ENCODE results near the gene SMC5.
"Not testable (repeated sequence)": the region's sequence is repeated elsewhere in the genome, so short reads cannot be mapped to it uniquely, and the experiment has no call there.

The SMC5 gene

GRCh38 chr9:70258692-70259511 is at the start of gene SMC5:
Gene SMC5, plus strand, starts transcription at chr9:70258978. Its CDS starts 101 bp downstream, at chr9:70259079.
- peak; percentile 87 for DNase-seq (ENCODE audit: low spot score)

GRCh38 chr9:70217029-70217428 is 41.7 kb upstream of the SMC5 start:
- DNase-seq (ENCODE audit: low spot score), result no peak

DNA sequence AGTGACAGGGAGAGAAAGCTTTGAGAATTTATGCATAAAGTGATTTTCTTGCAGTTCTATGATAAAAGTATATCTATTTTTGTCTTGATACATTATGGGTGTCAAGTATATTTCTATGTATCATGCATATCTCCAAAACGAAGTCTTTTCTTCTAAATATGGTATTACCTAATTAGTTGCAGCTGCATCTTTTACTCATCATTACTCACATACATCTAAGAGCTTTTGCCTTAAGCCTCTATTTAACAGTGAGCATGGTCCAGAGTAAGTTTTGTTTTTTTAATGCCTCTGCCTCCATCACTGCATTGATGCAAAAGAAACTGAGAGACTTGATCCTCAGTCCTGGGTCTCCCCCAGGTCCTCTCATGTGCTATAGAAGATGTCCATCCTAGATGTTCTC is 40.0 kb upstream of the SMC5 start:
- DNase-seq (ENCODE audit: low spot score), result no peak

DNA sequence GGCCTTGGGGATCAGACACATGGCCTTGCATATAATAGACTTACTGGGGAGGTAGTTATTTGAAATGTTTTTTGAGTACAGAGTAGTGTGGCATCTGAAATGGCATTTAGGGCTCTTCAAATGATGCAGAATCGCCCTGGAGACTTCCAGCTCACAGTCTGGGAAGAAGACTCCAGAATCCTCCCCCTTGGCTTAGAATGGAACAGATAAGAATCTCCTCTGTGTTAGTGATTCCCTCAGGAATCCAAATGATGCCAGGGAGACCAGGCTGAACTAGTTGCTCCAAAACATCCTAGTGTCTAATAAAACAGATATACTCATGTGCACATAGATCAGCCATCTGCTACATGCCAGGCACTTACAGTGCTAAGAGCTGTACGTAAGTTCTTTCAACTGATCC is 38.6 kb upstream of the SMC5 start:
- no peak for DNase-seq (ENCODE audit: low spot score)

- no peak for DNase-seq (ENCODE audit: low spot score)
Measured at GRCh38 chr9:70222354-70222753, 36.4 kb upstream of the SMC5 start.

- no peak for DNase-seq (ENCODE audit: low spot score)
Measured at GRCh38 chr9:70228118-70228517, 30.7 kb upstream of the SMC5 start.

GRCh38 chr9:70228611-70229010 is 30.2 kb upstream of the SMC5 start:
- DNase-seq (ENCODE audit: low spot score), result no peak

- DNase-seq (ENCODE audit: low spot score), result no peak
Measured at GRCh38 chr9:70229026-70229425, 29.8 kb upstream of the SMC5 start.

GRCh38 chr9:70229579-70229978 is 29.2 kb upstream of the SMC5 start:
- DNase-seq (ENCODE audit: low spot score), result peak; percentile 47

DNA sequence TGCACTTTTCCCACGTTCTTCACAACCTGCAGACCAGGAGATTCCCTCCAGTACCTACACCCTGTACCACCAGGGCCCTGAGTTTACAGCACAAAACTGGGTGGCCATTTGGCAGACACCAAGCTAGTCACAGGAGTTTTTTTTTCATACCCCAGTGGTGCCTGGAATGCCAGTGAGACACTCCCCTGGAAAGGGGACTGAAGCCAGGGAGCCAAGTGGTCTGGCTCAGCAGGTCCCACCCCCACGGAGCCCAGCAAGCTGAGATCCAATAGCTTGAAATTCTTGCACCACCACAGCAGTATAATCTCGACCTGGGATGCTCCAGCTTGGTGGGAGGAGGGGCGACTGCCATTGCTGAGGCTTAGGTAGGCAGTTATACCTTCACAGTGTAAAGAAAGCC is 26.3 kb upstream of the SMC5 start:
- no peak for DNase-seq (ENCODE audit: low spot score)

DNA sequence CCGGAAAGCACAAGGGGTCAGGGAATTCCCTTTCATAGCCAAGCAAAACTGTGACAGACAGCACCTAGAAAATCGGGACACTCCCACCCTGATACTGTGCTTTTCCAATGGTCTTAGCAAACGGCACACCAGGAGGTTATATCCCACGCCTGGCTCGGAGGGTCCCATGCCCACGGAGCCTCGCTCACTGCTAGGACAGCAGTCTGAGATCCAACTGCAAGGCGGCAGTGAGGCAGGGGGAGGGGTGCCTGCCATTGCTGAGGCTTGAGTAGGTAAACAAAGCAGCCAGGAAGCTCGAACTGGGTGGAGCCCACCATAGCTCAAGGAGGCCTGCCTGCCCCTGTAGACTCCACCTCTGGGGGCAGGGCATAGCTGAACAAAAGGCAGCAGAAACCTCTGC is 24.6 kb upstream of the SMC5 start:
- not testable (repeated sequence) for DNase-seq (ENCODE audit: low spot score)

DNA sequence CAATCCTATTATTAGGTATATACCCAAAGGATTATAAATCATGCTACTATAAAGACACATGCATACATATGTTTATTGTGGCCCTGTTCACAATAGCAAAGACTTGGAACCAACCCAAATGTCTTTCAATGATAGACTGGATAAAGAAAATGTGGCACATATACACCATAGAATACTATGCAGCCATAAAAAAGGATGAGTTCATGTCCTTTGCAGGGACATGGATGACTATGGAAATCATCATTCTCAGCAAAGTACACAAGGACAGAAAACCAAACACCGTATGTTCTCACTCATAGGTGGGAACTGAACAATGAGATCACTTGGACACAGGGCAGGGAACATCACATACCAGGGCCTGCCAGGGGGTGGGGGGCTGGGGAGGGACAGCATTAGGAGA is 12.8 kb upstream of the SMC5 start:
- not testable (repeated sequence) for DNase-seq (ENCODE audit: low spot score)

- DNase-seq (ENCODE audit: low spot score), result no peak
Measured at GRCh38 chr9:70250221-70250620, 8.6 kb upstream of the SMC5 start.

DNA sequence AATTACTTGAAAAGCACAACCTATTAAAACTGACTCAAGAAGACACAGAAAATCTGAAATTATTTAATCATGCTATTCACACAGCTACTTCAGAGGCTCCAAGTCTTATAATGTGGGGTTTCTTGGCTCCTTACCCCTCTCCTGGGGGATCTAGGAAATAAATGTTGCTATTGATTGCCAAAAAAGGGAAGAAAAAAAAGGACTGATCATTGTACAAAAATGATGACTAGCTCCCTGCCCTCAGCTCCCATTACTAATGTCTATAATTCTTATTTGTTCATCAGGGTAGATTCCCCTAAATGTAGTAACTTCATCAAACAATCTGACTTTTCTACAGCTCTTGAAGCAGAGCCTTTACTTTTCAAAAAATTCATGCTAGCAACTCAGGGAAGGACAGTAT is 3.3 kb upstream of the SMC5 start:
- DNase-seq (ENCODE audit: low spot score), result no peak

DNA sequence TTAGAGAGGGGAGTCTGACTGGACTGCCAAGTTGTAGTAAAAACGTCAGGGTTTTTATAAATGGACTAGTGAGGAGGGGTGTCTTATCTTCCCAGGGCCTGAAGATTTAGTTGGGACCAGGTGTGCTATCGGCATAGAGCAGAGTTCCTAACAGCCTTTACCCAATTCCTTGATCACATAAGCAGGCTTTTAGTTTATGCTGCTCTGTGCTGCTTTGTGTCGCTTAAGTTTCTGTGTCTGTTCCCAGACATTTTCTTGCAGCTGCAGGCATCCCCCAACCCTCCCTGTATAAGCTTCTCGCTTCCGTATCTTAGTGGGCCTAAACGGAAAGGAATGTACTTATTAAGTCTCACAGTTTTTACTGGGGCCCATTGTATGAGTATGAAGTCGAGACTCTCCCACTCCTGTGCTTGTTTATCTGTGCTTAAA is 2.6 kb upstream of the SMC5 start:
- no peak for DNase-seq (ENCODE audit: low spot score)

DNA sequence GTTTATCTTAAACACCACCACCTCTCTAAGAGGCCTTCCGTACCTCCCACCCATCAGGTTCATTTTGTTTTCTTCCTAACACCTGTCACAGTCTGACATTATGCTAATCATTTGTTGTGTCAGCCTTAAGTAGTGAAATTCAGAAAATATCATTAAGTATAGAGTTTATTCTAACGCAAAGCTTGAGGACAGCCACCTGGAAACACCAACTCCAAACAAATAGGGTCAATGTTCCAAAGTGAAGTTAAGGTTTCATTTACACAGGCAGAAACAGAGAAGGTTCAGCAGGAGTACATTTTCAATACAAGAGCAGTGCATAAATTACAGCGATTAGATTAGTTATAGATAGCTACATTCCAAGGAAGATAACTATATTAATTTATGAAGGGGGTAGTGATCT is 1.3 kb upstream of the SMC5 start:
- no peak for DNase-seq (ENCODE audit: low spot score)

GRCh38 chr9:70257991-70258691 is 637 bp upstream of the SMC5 start:
- peak; percentile 37 for DNase-seq (ENCODE audit: low spot score)

DNA sequence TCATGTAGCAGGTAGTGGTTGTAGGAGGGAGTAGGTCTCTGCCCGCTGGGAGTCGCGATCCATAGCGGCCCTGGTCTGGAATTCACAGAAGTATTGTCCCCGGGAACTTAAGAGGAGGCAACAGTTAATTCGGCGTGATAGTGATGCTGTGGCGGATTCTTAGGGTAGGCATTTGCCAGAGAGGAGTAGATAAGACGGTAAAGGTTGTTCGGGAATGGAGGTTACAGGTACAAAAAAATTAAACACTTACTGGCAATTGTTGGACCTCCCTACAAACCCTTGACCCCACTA is 679 bp downstream of the SMC5 start:
- DNase-seq (ENCODE audit: low spot score), result no peak

- DNase-seq (ENCODE audit: low spot score), result no peak
Measured at GRCh38 chr9:70260007-70260443, 1.2 kb downstream of the SMC5 start.

DNA sequence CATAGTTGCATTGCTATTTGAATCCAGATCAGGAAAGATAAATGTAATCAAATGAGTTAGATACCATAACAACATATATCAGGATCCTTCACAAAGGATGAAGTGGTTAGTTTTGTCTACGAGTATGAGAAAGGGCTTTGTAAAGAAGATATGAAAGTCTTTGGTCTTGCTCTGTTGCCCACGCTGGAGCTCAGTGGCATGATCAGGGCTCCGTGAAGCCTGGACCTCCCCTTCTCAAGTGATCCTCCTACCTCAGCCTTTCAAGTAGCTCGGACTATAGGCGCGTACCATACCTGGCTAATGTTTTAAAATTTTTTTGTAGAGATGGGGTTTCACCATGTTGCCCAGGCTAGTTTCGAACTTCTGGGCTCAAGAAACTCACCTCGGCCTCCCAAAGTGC is 1.8 kb downstream of the SMC5 start:
- DNase-seq (ENCODE audit: low spot score), result no peak

- DNase-seq (ENCODE audit: low spot score), result no peak
Measured at GRCh38 chr9:70261131-70261870, 2.5 kb downstream of the SMC5 start.

DNA sequence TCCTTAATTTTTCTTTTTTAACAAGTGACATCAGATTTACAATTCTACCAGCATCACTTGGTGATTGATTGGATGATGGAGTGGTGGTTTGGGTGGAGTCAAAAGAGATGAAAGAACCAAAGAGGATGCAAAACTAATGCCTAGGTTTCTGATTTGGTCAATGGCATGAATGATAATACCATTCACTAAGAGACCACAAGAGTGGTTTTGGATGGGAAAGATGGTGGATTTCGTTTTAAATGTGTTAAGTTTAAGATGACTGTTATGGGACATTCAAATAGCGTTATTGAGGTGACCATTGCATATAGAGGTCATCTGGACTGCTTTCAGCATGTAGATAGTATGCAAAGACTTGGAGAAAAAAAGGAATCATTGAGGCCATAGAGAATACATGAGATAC is 3.6 kb downstream of the SMC5 start:
- DNase-seq (ENCODE audit: low spot score), result no peak

DNA sequence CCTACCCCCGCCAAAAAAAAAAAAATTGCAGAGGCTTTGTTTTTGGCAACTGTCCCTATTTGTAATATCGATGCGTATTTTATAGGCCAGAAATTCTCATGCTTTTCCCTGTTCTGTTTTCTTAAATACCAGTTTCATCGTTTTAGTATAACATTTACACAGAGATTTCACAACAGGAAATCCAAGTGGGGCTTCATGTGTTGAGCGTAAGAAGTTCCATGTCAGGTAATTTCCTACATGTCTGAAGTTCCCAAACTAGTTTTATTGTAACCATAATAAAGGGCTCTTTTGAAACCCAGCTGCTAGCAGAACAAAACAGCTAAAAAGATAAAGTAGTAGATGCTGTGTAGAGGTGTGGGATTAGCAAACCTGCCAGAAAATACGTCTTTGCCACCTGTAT is 4.2 kb downstream of the SMC5 start:
- DNase-seq (ENCODE audit: low spot score), result no peak
